H9 (cell line): Measurements from ENCODE around the gene BBOX1. TPM values are rescaled to one million over a fixed set of nuclear protein-coding genes. Genes with fewer than 3 reads are reported as not detected.

ENCODE experiments used
- DNase-seq: peaks from one replicate; pipeline ENCODE4 v3.0.0-alpha.2; 2017
- H2AFZ ChIP-seq: one replicate; pipeline ENCODE4 v1.6.1; 2013; ENCODE audit warnings: mild to moderate bottlenecking, low read length, control low read depth, moderate library complexity
- H2AK5ac ChIP-seq: 2 replicates; pipeline ENCODE4 v1.6.1; 2013; ENCODE audit warnings: low read length, control low read depth, mixed read lengths; ENCODE audit not compliant: insufficient read length
- H2BK120ac ChIP-seq: one replicate; pipeline ENCODE4 v1.6.1; 2013; ENCODE audit warnings: low read depth, mild to moderate bottlenecking, low read length, control low read depth, inconsistent platforms; ENCODE audit not compliant: poor library complexity, severe bottlenecking
- H2BK12ac ChIP-seq: 2 replicates; pipeline ENCODE4 v1.6.1; 2013; ENCODE audit warnings: low read length, control low read depth, mixed read lengths, low read depth; ENCODE audit not compliant: insufficient read length
- H2BK15ac ChIP-seq: 2 replicates; pipeline ENCODE4 v1.6.1; 2013; ENCODE audit warnings: low read depth, low read length, control low read depth
- H2BK20ac ChIP-seq: one replicate; pipeline ENCODE4 v1.6.1; 2013; ENCODE audit warnings: low read depth, mild to moderate bottlenecking, low read length, control low read depth, inconsistent platforms; ENCODE audit not compliant: poor library complexity, severe bottlenecking
- H2BK5ac ChIP-seq: 2 replicates; pipeline ENCODE4 v1.6.1; 2013; ENCODE audit warnings: low read length, control low read depth, mixed read lengths; ENCODE audit not compliant: insufficient read length
- H3K14ac ChIP-seq: 2 replicates; pipeline ENCODE4 v1.6.1; 2013; ENCODE audit warnings: low read length, control low read depth; ENCODE audit not compliant: insufficient read depth
- H3K18ac ChIP-seq: 2 replicates; pipeline ENCODE4 v1.6.1; 2013; ENCODE audit warnings: low read depth, mild to moderate bottlenecking, mixed read lengths, low read length, control low read depth; ENCODE audit not compliant: insufficient read length
- H3K23ac ChIP-seq: 2 replicates; pipeline ENCODE4 v1.6.1; 2013; ENCODE audit warnings: low read length, control low read depth, mixed read lengths, low read depth; ENCODE audit not compliant: insufficient read length
- H3K23me2 ChIP-seq: 2 replicates; pipeline ENCODE4 v1.6.1; 2013; ENCODE audit warnings: low read depth, mild to moderate bottlenecking, mixed read lengths, low read length, control low read depth; ENCODE audit not compliant: insufficient read length, poor library complexity, severe bottlenecking
- H3K27ac ChIP-seq: 2 replicates; pipeline ENCODE4 v1.5.1; 2013; ENCODE audit warnings: low read length, control low read depth, mixed read lengths, low read depth; ENCODE audit not compliant: insufficient read length
- H3K27me3 ChIP-seq: 2 replicates; pipeline ENCODE4 v1.6.1; 2013; ENCODE audit warnings: low read length, control low read depth, inconsistent platforms; ENCODE audit not compliant: insufficient read depth
- H3K4ac ChIP-seq: 2 replicates; pipeline ENCODE4 v1.6.1; 2013; ENCODE audit warnings: low read depth, mild to moderate bottlenecking, control low read depth, inconsistent platforms, low read length, moderate library complexity
- H3K4me1 ChIP-seq: 2 replicates; pipeline ENCODE4 v1.6.1; 2013; ENCODE audit warnings: low read length, control low read depth, inconsistent platforms; ENCODE audit not compliant: insufficient read depth
- H3K4me2 ChIP-seq: 2 replicates; pipeline ENCODE4 v1.6.1; 2013; ENCODE audit warnings: low read length, control low read depth, mixed read lengths; ENCODE audit not compliant: insufficient read length, insufficient read depth
- H3K56ac ChIP-seq: 2 replicates; pipeline ENCODE4 v1.6.1; 2013; ENCODE audit warnings: low read depth, mild to moderate bottlenecking, mixed read lengths, low read length, control low read depth; ENCODE audit not compliant: insufficient read length
- H3K79me1 ChIP-seq: 2 replicates; pipeline ENCODE4 v1.6.1; 2013; ENCODE audit warnings: low read depth, mild to moderate bottlenecking, moderate library complexity, low read length, control low read depth, inconsistent platforms; ENCODE audit not compliant: insufficient read depth, poor library complexity, severe bottlenecking
- H3K79me2 ChIP-seq: 2 replicates; pipeline ENCODE4 v1.6.1; 2013; ENCODE audit warnings: low read length, control low read depth, inconsistent platforms; ENCODE audit not compliant: insufficient read depth
- H3K9ac ChIP-seq: 2 replicates; pipeline ENCODE4 v1.6.1; 2013; ENCODE audit warnings: low read length, control low read depth, mixed read lengths; ENCODE audit not compliant: insufficient read length; ENCODE audit errors: extremely low read depth
- H3K9me3 ChIP-seq: one replicate; pipeline ENCODE4 v1.6.1; 2013; ENCODE audit warnings: low read depth, low read length, inconsistent platforms; ENCODE audit not compliant: control insufficient read depth
- H3T11ph ChIP-seq: one replicate; pipeline ENCODE4 v1.6.1; 2013; ENCODE audit warnings: mild to moderate bottlenecking, low read length, control low read depth, inconsistent platforms
- H4K20me1 ChIP-seq: one replicate; pipeline ENCODE4 v1.6.1; 2013; ENCODE audit not compliant: control insufficient read depth, insufficient read length, insufficient read depth
- H4K5ac ChIP-seq: 2 replicates; pipeline ENCODE4 v1.6.1; 2013; ENCODE audit warnings: low read depth, mild to moderate bottlenecking, mixed read lengths, low read length, control low read depth; ENCODE audit not compliant: insufficient read length
- H4K8ac ChIP-seq: replicated peaks from 2 replicates; pipeline ENCODE4 v1.6.1; 2013; ENCODE audit warnings: low read length, control low read depth, mixed read lengths, low read depth; ENCODE audit not compliant: insufficient read length
- H4K91ac ChIP-seq: 2 replicates; pipeline ENCODE4 v1.6.1; 2013; ENCODE audit warnings: low read depth, mild to moderate bottlenecking, moderate library complexity, mixed read lengths, low read length, control low read depth; ENCODE audit not compliant: insufficient read length
- H3K27ac Mint-ChIP-seq, 3 experiments: 2 replicates in 2 of 3; 3 replicates in 1 of 3; pipeline ENCODE4 v1.8.0; 2020 to 2021; ENCODE audit warnings: mixed read lengths in 3 of 3, mild to moderate bottlenecking in 1 of 3, moderate library complexity in 1 of 3
- H3K27me3 Mint-ChIP-seq: 2 replicates; pipeline ENCODE4 v1.8.0; 2021; ENCODE audit warnings: low read depth, mild to moderate bottlenecking, moderate library complexity, mixed read lengths
- H3K36me3 Mint-ChIP-seq, 3 experiments: 2 replicates in 2 of 3; 3 replicates in 1 of 3; pipeline ENCODE4 v1.8.0; 2020 to 2021; ENCODE audit warnings: low read depth in 3 of 3, mixed read lengths in 3 of 3; ENCODE audit not compliant: insufficient read depth in 1 of 3
- H3K4me1 Mint-ChIP-seq, 2 experiments: 2 replicates each; pipeline ENCODE4 v1.8.0; 2020; ENCODE audit warnings: mixed read lengths in 2 of 2
- H3K4me3 Mint-ChIP-seq, 2 experiments: 2 replicates in 1 of 2; 3 replicates in 1 of 2; pipeline ENCODE4 v1.8.0; 2020 to 2021; ENCODE audit warnings: mild to moderate bottlenecking in 2 of 2, mixed read lengths in 2 of 2, moderate library complexity in 1 of 2
- H3K9me3 Mint-ChIP-seq, 2 experiments: 2 replicates in 1 of 2; 3 replicates in 1 of 2; pipeline ENCODE4 v1.8.0; 2020; ENCODE audit warnings: mild to moderate bottlenecking in 2 of 2, mixed read lengths in 2 of 2, moderate library complexity in 1 of 2
- WGBS: extraction: QIAGEN DNeasy Blood & Tissue Kit; methylation state at CpG from one replicate; pipeline ENCODE4 v1.1.7; 2013; ENCODE audit warnings: missing lambda C conversion rate, low lambda C conversion rate, mixed read lengths; ENCODE audit not compliant: insufficient read length; ENCODE audit errors: extremely low coverage; 5-methylcytosine and 5-hydroxymethylcytosine counted together
- total RNA-seq: library from RNA; stranded (reverse); gene quantifications from 2 replicates; pipeline ENCODE4 v1.2.1, GENCODE V29; 2021
- TF ChIP-seq, protein P1 (sequence below): fragments of 200-600 bp; sonication (generic); conservative IDR thresholded peaks from 3 replicates; pipeline ENCODE4 v1.8.0; 2021; ENCODE audit warnings: antibody characterized with exemption, mild to moderate bottlenecking

Gene BBOX1
- total RNA-seq, 1 experiment from 2014 or later = not detected

DNA sequence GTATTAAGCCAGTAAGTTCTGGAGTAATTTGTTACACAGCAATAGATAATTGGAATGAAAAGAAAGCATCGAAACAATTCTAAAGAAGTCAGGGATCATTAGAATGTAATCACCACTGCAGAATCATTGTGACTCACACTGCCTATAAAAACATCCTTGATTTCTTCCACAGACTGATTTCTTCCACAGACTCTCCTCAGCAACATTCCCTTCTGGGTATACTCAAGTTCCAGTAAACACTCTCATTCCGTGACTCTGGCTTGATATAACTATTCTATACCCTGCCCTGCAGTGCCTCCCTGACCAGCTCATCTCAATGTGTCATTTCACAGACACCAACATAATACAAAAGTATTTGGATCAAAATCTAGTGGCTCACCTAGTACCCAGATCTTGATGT lies 120.5 kb downstream of the BBOX1 start:
- no peak overlapping the region for H2BK5ac ChIP-seq
- H3K23me2 ChIP-seq = no peaks in the 10 kb centered on the region
- TF ChIP-seq, protein P1, sequence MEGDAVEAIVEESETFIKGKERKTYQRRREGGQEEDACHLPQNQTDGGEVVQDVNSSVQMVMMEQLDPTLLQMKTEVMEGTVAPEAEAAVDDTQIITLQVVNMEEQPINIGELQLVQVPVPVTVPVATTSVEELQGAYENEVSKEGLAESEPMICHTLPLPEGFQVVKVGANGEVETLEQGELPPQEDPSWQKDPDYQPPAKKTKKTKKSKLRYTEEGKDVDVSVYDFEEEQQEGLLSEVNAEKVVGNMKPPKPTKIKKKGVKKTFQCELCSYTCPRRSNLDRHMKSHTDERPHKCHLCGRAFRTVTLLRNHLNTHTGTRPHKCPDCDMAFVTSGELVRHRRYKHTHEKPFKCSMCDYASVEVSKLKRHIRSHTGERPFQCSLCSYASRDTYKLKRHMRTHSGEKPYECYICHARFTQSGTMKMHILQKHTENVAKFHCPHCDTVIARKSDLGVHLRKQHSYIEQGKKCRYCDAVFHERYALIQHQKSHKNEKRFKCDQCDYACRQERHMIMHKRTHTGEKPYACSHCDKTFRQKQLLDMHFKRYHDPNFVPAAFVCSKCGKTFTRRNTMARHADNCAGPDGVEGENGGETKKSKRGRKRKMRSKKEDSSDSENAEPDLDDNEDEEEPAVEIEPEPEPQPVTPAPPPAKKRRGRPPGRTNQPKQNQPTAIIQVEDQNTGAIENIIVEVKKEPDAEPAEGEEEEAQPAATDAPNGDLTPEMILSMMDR = no peak
- H3K79me2 ChIP-seq = no peaks in the 10 kb centered on the region
- no peak overlapping the region for H3K14ac ChIP-seq
- H3K56ac ChIP-seq = no peak overlapping the region
- H3K9me3 ChIP-seq = peaks cover 9% of the 10 kb centered on the region
- Mint-ChIP-seq H3K36me3 (peaks cover 2 to 18% (median 5%) of the 10 kb centered on the region in 3 experiments; a peak in 6 of 7 replicates), H3K9me3 (peaks cover 18% of the 10 kb centered on the region in 2 experiments), H3K27ac (no peak overlapping the region), H3K4me1 (no peaks in the 10 kb centered on the region), H3K27me3 (no peaks in the 10 kb centered on the region), H3K4me3 (no peak overlapping the region)
- no peak overlapping the region for H3K4me2 ChIP-seq
- no peaks in the 10 kb centered on the region for H3K27me3 ChIP-seq
- no peaks in the 10 kb centered on the region for H3K79me1 ChIP-seq
- no peak overlapping the region for H3K18ac ChIP-seq
- no peak overlapping the region for H2BK12ac ChIP-seq
- H4K91ac ChIP-seq = no peak overlapping the region
- no peak overlapping the region for H4K8ac ChIP-seq
- no peak overlapping the region for H2AFZ ChIP-seq
- H3K4me1 ChIP-seq = no peaks in the 10 kb centered on the region
- H3K9ac ChIP-seq = no peak overlapping the region
- no peak overlapping the region for H2BK20ac ChIP-seq
- H3K23ac ChIP-seq = no peak overlapping the region
- H2AK5ac ChIP-seq = no peak overlapping the region
- WGBS = no CpG with 5 or more reads among the region's 2 CpGs
- no peak overlapping the region for H3K4ac ChIP-seq
- no peaks in the 10 kb centered on the region for H4K20me1 ChIP-seq
- H3T11ph ChIP-seq = no peak overlapping the region
- DNase-seq = no peak
- H3K27ac ChIP-seq = no peak overlapping the region
- no peak overlapping the region for H2BK120ac ChIP-seq
- H4K5ac ChIP-seq = no peak overlapping the region
- H2BK15ac ChIP-seq = no peak overlapping the region
